Caki2 (cell line): Measurements from ENCODE around the gene LGALS7B. TPM values are rescaled to one million over a fixed set of nuclear protein-coding genes. Genes with fewer than 3 reads are reported as not detected.
"Not testable (repeated sequence)": the region's sequence is repeated elsewhere in the genome, so short reads cannot be mapped to it uniquely, and the experiment has no call there.

Experiments
- DNase-seq: peaks from one replicate; pipeline ENCODE4 v3.0.0-alpha.2; 2015; ENCODE audit warnings: low read depth
- in situ Hi-C: cut with HindIII; loops from 2 replicates; pipeline ENCODE4 v1.10.0; 2016; ENCODE audit warnings: low sequenced_read_pairs, low pct_unique_long_range_greater_than_20kb, mixed read lengths
- total RNA-seq: library from RNA; depleted of rRNA; stranded (reverse); fragments of >200 nt; shearing (Covaris generic); gene quantifications from 2 replicates; pipeline ENCODE4 v1.2.3, GENCODE V29; 2014; ENCODE audit warnings: low replicate concordance

LGALS7B gene
- total RNA-seq, 1 experiment from 2014 or later: not detected

- in situ Hi-C loops: loop anchor here (25.0 kb wide), 1 partner anchor 253 kb away; no protein-coding TSS in a partner anchor
- DNase-seq: not testable (repeated sequence)
Observed at GRCh38 chr19:38790507-38791403, 1.8 kb downstream of the LGALS7B start.

- in situ Hi-C loops: loop anchor here (25.0 kb wide), 1 partner anchor 254 kb away; no protein-coding TSS in a partner anchor
Observed at GRCh38 chr19:38791451-38792064, 2.6 kb downstream of the LGALS7B start.

GRCh38 chr19:38792250-38793111 is 3.5 kb downstream of the LGALS7B start:
- DNase-seq: no peak

More at GRCh38 chr19:38791451-38792064, 2.6 kb downstream of the LGALS7B start:
- DNase-seq: not testable (repeated sequence)

GRCh38 chr19:38793177-38793576 is 4.2 kb downstream of the LGALS7B start:
- in situ Hi-C loops: loop anchor here (25.0 kb wide), 1 partner anchor 256 kb away; no protein-coding TSS in a partner anchor
- no peak for DNase-seq

More at GRCh38 chr19:38792250-38793111, 3.5 kb downstream of the LGALS7B start:
- in situ Hi-C loops: loop anchor here (25.0 kb wide), 1 partner anchor 255 kb away; no protein-coding TSS in a partner anchor

GRCh38 chr19:38793671-38794070 is 4.7 kb downstream of the LGALS7B start:
- no peak for DNase-seq

GRCh38 chr19:38795549-38795948 is 6.5 kb downstream of the LGALS7B start:
- in situ Hi-C loops: loop anchor here (25.0 kb wide), 1 partner anchor 258 kb away; no protein-coding TSS in a partner anchor
- DNase-seq: no peak

More at GRCh38 chr19:38793671-38794070, 4.7 kb downstream of the LGALS7B start:
- in situ Hi-C loops: loop anchor here (25.0 kb wide), 1 partner anchor 256 kb away; no protein-coding TSS in a partner anchor

- in situ Hi-C loops: loop anchor here (25.0 kb wide), 1 partner anchor 259 kb away; no protein-coding TSS in a partner anchor
- no peak for DNase-seq
Observed at GRCh38 chr19:38796154-38796553, 7.2 kb downstream of the LGALS7B start.

- in situ Hi-C loops: loop anchor here (25.0 kb wide), 1 partner anchor 260 kb away; no protein-coding TSS in a partner anchor
- DNase-seq: not testable (repeated sequence)
Observed at GRCh38 chr19:38797781-38798180, 8.8 kb downstream of the LGALS7B start.

GRCh38 chr19:38799104-38799503 is 10.1 kb downstream of the LGALS7B start:
- in situ Hi-C loops: loop anchor here (25.0 kb wide), 1 partner anchor 262 kb away; no protein-coding TSS in a partner anchor
- peak; percentile 46 for DNase-seq

- no peak for DNase-seq
- in situ Hi-C loops: no loop called here
Observed at GRCh38 chr19:38800577-38801347, 11.8 kb downstream of the LGALS7B start.

GRCh38 chr19:38801359-38802095 is 12.5 kb downstream of the LGALS7B start:
- no peak for DNase-seq
- in situ Hi-C loops: no loop called here

GRCh38 chr19:38803543-38803942 is 14.5 kb downstream of the LGALS7B start:
- no peak for DNase-seq
- in situ Hi-C loops: no loop called here

- DNase-seq: no peak
- in situ Hi-C loops: no loop called here
Observed at GRCh38 chr19:38805180-38805579, 16.2 kb downstream of the LGALS7B start.

- in situ Hi-C loops: no loop called here
- DNase-seq: no peak
Observed at GRCh38 chr19:38806371-38806770, 17.4 kb downstream of the LGALS7B start.

GRCh38 chr19:38807374-38808098 is 18.5 kb downstream of the LGALS7B start:
- DNase-seq: peak; percentile 68
- in situ Hi-C loops: not testable (repeated sequence)

- no peak for DNase-seq
- in situ Hi-C loops: no loop called here
Observed at GRCh38 chr19:38808741-38809140, 19.7 kb downstream of the LGALS7B start.
